Fibroblast of skin of left biceps (primary cell): Measurements from ENCODE around the gene CYTH2.
A peak's percentile ranks its signal among the peaks of the same experiment; 100 is the strongest.

Experiments
- DNase-seq, 2 experiments: peaks; one replicate each; pipeline ENCODE4 v3.0.0-alpha.2; 2013; ENCODE audit warnings: low read depth in 2 of 2

The CYTH2 gene

DNA sequence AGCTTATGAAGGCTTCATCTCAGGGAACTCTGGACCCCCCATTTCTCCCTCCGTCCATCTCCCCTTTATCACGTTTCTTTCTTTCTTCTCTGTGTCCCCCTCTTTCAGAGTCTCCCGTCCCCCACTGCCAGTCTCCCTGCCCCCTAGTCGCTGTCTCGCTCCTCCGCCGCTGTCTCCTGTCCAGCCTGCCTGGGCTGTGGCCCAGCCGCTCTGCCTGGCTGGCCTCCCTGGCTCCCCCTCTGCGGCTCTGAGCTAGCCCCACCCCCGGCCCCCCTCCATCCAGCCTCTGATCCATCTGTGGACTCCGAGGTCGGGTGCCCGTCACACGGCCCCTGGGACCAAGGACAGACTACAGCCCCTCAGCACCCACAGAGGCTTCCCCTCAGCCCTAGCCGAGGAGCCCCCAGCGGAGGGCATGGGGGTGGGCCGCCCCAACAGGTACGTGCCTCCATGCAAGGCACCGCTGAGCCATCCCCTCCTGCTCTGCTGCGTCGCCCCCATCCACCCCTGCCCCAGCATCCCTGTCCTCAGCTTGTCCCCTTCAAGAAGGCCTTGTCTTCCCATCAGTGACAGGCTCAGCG, 14.9 kb upstream of the CYTH2 start:
- no peak for DNase-seq

DNA sequence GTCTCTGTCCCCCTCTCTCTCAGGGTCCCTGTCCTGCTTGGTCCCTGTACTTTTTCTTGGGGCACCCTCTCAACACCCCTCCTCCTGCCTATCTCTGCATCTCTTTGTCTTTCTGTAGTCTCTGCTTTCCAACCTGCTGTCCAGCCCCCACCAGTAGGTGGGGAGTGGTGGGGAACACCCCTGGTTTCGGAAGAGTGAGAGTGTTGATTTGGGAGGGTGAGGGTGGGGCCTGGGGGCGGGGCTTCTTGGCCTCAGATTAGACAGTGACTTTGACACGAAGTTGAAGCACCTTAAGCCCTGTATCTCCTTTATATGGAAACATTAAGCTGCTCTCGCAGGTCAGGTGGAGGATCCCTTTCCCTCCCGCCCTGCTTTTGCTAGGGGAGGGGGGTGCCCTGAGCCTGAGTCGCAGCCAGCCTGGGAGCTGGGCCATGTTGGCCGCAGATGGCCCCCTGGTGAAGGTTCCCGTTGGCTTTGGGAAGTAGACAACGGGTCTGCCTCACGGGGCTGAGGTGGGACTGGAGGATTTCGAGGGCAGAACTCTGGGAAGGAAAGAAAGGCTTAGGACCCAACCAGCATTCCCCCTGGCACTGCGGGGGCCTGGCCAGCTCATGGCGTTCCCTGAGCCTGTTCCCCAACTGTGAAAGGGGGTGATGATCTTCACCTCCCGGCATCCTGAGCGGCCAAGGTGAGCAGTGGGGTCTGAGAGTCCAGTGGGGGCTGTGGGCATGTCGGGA, 13.8 kb upstream of the CYTH2 start, which contains the start of gene KCNJ14:
Gene KCNJ14, plus strand, starts transcription at position 404 of the 737 bp plus-strand sequence. CDS start 6,151 bp downstream, outside the sequence.
- no peak for DNase-seq

DNA sequence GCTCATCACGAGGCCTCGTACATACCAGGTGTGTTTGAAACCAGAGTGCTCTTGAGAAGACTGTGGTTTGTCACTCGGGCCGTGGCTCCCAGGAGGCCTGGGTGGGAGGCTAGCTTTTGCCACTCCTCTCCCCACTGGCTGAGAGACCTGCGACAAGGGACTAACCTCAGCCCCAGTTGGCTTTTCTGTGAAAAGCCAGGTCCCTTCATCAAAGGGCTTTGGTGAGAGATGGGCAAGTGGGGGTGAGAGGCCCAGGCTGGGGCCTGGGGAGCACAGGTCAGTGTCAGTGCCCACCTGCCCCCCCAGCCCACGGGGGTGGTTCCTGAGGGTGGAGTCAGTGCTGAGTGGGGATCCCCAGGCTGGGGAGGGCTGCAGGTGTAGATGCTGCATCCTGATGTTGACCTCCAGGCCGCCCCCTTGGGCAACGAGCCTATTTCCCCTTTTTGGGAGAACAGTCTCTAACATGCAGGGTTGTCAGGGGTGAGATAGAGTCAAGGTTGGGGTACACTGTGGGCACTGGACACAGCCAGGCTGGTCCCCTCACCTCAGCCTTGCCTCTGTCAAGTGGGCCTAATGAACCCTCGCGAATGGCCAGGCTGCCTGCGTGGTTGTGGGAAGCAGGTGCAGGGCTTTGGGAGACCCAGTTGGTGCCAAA, 13.1 kb upstream of the CYTH2 start:
- DNase-seq: no peak

DNA sequence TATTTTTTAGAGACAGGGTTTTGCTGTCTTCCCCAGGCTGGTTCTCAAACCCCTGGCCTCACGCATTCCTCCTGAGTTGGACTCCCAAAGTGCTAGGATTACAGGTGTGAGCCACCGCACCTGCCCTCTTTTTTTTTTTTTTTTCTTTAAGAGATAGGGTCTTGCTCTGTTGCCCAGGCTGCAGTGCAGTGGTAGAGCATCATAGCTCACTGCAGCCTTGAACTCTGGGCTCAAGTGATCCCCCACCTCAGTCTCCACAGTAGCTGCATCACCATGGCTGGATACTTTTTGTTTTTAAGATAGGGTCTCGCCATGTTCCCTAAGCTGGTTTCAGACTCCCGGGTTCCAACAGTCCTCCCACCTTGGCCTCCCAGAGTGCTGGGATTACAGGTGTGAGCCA, 12.3 kb upstream of the CYTH2 start:
- no peak for DNase-seq

DNA sequence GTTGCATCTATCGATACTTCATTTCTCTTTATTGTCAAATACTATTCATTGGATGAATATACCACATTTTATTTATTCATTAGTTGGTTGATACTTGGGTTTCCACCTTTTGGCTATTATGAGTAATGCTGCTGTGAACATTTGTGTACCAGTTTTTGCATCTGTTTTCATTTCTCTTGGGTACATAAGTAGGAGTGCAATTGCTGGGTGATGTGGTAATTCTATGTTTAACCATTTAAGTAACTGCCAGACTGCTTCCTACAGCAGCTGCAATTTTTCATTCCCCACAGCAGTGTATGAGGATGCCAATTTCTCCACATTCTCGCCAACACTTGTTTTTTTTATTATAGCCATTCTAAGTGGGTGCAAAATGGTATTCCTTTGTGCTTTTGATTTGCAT, 11.2 kb upstream of the CYTH2 start:
- DNase-seq: no peak

DNA sequence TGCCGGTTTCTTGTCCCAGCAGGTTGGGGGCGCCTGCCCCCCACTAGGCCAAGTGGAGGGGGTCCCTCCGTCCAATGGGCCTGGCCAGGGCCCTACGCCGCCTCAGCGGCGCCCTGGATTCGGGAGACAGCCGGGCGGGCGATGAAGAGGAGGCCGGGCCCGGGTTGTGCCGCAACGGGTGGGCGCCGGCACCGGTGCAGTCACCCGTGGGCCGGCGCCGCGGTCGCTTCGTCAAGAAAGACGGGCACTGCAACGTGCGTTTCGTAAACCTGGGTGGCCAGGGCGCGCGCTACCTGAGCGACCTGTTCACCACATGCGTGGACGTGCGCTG, 7.6 kb upstream of the CYTH2 start:
- DNase-seq: no peak

DNA sequence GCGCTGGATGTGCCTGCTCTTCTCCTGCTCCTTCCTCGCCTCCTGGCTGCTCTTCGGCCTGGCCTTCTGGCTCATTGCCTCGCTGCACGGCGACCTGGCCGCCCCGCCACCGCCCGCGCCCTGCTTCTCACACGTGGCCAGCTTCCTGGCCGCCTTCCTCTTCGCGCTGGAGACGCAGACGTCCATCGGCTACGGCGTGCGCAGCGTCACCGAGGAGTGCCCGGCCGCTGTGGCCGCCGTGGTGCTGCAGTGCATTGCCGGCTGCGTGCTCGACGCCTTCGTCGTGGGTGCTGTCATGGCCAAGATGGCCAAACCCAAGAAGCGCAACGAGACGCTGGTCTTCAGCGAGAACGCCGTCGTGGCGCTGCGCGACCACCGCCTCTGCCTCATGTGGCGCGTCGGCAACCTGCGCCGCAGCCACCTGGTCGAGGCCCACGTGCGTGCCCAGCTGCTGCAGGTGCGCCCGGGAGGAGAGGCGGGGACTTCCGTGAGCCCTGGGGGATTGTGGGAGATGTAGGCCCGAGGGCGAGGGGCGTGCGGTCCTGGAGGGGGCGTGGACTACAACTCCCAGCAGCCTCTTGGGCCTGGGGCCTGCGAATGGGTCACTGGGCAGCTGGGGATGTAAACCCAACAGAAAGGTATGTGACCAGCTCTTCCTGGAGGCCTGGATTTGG, 7.0 kb upstream of the CYTH2 start:
- no peak for DNase-seq

DNA sequence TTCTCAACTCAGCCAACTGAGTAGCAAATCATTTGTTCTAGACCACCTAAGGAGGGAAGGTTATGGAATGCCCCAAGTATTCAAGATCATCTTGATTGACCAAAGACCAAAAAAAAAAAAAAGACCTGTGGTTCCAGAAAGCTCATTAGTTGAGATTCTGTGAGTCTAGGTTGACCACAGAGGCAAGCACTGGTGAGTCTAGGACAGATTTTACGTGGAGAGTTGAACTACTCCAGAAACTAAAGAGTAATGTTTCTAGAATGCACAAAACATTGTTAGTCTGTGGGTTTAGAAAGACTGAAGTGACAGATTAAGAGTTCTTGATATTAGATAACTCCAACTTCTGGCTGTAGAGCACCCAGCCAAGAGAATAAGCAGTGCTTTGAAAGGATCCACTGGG, 4.0 kb upstream of the CYTH2 start:
- no peak for DNase-seq

DNA sequence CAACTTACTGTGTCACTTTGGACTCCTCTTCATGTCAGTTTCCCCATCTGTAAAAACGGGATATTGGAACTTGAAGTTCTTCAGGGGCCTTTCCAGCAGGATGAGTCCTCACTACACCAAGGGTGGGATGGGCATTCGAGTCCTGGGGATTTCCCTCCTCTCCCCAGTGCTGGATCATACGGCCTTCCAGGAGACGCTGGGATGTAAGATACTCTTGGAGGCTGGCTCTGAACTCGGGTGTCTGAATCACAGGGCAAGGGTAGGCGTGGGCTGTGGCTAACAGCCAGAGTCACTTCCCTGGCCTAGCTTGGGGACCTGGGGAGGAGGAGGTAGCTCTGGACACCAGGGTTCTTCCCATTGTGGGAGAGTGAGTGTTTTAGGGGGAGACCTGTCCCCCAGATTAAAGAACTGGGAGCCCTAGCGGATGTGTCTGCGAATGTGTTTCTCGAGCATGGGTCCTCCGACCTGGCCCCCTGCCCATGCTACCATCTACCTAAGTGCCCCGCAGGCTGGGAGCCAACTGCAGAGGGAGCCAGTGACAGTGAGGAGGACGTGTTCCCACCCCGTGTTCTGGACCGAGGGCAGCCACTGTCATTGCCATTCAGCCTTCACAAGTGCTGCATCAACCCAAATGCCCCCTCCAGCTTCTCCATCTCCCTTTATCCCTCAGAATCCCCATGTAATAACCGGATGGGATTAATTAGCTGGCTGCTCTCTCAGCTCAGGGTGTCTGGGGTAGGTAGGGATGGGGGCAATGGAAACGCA, 2.4 kb upstream of the CYTH2 start:
- no peak for DNase-seq

DNA sequence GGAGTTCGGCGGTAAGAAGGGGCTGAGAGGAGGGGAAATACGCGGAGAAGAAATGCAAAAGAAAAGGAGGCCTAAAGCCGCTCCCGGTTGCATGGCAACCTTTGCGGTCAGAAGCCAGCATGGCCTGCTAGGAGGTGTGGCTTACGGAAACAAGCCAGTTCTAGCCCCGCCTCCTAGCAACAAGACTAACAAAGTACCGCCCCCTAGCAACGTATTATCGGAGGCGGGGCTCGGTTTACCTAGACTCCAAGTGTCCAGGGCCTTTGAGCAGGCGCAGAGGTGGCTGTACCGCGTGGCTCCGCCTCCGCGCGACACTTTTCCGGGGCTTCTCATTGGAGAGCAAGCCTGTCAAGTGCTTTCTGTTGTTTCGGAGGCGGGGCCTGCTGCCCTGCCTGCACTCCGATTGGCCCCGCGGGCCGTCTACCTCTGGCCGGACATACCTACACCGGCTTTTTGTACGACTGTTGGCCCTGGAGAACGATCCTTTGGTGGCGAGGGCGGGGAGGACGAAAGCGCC, 339 bp upstream of the CYTH2 start:
- peak; percentile 100 for DNase-seq

DNA sequence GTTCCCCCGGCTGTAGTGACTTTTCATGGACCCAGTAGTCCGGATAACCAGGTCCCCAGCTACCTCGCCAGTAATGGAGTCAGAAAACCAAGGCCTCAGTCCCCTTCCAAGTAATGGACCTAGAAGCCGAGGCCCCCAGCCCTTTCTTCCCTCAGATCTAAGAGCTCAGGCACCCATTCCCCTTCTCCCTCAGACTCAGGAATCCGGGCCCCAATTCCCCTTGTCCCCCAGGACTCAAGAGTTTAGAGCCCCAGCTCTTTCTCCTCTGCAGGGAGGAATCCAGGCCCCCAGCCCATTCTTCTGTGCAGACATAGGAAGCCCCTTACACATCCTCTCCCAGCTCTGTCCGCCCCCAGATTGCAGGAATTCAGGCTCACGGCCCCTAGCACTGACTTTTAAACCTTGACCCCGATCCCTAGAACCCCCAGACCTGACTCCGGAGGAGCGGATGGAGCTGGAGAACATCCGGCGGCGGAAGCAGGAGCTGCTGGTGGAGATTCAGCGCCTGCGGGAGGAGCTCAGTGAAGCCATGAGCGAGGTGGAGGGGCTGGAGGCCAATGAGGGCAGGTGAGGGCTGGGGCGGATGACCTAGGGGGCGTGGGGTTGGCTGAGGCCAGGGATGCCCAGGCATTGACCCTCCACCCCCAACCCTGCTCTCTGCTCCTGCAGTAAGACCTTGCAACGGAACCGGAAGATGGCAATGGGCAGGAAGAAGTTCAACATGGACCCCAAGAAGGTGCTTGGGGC, 938 bp downstream of the CYTH2 start:
- DNase-seq: no peak

DNA sequence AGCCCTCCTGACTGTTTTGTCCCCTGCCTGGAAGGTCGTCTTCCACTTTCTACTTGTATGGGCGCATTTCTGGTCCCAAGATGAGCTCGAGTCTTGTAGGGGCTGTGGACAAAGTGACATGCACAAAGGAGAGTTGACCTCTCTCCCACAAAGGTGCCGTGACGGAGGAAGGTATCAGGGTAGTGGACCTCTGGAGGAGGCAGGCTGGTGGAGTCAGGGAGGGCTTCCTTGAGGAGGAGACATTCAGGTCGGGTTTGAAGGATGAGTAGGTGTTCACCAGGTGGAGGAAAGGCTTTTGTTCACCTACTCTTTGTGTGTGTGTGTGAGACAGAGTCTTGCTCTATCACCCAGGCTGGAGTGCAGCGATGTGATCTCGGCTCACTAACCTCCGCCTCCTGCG, 1.7 kb downstream of the CYTH2 start:
- DNase-seq: no peak

DNA sequence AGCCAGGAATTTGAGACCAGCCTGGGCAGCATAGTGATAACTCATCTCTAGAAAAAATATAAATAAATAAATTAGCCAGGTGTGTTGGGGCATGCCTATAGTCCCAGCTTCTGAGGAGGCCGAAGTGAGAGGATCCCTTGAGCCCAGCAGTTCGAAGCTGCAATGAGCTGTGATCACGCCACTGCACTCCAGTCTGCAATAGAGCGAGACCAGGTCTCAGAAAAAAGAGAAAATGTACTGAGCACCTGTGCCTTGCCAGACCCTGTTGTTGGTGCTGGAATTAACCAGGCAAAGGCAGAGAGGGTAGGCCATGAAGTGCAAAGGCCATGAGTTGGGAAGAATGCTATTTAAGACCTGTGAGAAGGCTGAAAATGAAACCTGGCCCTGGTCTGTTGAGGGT, 2.7 kb downstream of the CYTH2 start:
- DNase-seq: no peak

DNA sequence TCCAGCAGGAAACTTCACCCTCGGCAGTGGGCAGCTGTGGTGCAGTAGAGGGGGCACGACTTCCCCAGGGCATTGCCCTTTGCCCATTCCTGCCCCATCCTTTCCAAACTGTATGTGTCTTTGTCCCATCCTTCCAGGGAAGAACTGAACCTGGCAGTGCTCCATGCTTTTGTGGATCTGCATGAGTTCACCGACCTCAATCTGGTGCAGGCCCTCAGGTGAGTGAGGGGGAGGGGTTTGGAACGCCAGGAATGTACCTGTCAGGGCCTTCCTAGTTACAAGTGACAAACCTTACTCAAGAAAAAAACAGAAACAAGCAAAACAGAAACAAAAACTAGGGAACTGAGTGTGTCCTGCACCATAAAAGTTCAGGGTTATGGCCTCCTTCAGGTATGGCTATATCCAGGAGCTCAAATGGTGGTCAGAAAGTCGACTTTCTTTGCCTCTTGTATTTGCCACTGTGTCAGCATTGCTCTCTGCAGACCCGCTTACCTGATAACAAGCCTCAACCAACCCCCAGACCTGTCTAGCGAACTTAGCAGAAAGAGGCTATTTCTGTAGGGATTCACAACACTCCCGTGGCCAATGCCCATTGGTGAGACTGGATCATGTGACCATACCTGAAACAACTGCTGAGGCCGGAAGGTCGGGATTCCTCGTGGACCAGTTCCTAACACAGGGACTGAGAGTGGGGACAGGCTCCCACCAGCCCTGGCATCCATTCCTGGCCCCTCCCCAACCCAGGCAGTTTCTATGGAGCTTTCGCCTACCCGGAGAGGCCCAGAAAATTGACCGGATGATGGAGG, 4.2 kb downstream of the CYTH2 start:
- no peak for DNase-seq

DNA sequence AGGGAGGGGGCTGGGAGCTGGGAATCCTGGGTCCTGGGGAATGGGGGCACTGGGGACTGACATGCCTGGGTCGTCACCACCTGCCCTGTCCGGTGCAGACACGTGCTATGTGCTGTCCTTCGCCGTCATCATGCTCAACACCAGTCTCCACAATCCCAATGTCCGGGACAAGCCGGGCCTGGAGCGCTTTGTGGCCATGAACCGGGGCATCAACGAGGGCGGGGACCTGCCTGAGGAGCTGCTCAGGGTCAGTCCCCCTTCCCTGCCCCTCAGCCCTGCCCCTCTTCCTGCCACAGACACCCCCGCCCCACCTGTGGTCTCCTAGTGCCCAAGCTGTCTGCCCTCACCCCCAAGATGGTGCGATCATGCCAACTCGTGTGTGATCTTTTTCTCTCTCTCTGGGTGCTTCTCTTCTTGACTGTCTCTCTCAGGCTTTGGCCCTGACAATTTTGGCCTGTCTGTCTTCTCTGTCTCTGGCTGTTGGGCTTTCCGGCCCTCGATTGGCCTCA, 5.0 kb downstream of the CYTH2 start:
- DNase-seq: no peak

DNA sequence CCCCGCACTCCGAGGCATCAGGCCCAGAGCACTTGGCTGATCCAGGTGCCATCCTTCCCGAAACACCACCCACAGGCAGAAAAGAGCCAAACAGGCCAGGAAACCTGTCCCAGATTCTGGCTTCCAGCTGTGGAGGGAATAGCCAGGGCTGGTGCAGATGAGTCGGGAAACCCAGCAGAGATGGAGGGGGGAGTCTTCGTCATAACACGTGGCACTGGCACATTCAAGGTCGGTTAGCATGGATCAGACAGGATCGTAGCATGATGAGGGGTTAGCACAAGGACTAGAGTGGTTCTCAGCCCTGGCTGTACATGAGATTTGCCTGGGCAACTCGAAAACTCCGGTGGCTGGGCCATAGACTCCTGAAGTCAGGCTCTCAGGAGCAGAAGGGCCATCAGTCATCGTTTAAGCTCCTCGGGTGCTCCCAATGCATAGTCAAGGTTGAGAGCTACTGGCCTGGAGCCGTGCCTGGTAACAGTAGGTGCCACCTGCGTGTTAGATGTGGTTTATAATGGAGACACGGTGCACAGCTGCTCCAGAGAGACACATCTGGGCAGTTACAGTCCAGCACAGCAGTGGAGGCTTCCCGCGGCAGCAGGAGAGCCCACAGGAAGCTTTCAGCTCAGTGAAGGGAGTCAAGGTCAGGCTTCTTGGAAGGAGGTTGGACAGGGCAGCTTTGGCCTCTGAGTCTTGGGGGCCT, 6.3 kb downstream of the CYTH2 start:
- no peak for DNase-seq

DNA sequence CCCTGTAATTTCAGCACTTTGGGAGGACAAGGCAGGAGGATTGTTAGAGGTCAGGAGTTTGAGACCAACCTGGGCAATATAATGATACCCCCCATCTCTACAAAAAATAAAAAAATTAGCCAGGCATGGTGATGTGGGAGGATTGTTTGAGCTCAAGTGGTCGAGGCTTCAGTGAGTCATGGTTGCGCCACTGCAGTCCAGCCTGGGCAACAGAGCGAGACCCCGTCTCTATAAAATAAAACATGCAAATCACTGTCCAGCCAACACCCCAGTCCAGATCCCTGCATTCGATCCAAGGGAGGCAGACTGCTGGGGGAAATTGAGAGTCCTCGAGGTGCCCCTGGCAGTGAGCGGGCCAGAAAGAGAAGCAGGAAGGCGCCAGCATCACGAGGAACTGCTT, 7.0 kb downstream of the CYTH2 start:
- DNase-seq: no peak

DNA sequence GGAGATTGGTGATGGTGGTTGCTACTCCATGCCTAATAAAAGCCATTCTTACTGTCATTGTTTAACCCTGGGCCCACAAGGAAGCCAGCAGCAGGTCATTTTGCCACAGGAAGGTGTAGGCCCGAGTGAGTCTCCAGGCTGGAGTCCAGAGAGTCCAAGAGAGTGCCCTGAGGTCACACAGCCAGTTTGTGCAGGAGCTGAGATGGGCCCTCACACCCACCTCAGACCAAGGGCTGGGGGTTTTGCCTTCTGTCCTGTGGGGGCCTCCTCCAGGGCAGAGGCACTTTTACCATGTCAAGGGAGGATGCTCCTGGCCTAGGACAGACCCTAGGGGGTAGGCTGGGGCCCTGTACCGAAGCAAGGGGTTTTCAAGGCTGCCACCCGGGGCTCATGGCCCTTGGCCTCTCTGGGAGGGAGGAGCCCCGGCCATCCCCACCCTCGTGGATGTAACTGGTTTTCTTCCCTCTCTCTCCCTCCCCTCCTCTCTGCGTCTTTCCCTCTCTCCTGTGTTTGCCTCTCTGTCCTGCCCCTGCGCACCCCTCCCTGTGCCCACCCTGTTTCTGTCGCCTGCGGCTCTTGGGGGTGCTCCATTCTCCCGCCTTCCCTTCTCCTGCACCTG, 8.0 kb downstream of the CYTH2 start:
- DNase-seq: no peak
